GM18519 (cell line): ENCODE results near the gene STK36.

Experiments
- ATAC-seq: cut with Tn5 transposase; IDR thresholded peaks from one replicate; pipeline ENCODE4 v1.9.1; 2021; ENCODE audit warnings: mild to moderate bottlenecking, moderate library complexity; ENCODE audit not compliant: unreplicated experiment, low FRiP score

The STK36 gene

GRCh38 chr2:218713922-218714321, 42.0 kb downstream of the STK36 start:
- ATAC-seq: no peak

- no peak for ATAC-seq
Observed at GRCh38 chr2:218716070-218716469, 44.2 kb downstream of the STK36 start.

- ATAC-seq: no peak
Observed at GRCh38 chr2:218717262-218717661, 45.4 kb downstream of the STK36 start.

- ATAC-seq: no peak
Observed at GRCh38 chr2:218718058-218718457, 46.2 kb downstream of the STK36 start.

GRCh38 chr2:218719457-218719856, 47.6 kb downstream of the STK36 start:
- ATAC-seq: no peak

DNA sequence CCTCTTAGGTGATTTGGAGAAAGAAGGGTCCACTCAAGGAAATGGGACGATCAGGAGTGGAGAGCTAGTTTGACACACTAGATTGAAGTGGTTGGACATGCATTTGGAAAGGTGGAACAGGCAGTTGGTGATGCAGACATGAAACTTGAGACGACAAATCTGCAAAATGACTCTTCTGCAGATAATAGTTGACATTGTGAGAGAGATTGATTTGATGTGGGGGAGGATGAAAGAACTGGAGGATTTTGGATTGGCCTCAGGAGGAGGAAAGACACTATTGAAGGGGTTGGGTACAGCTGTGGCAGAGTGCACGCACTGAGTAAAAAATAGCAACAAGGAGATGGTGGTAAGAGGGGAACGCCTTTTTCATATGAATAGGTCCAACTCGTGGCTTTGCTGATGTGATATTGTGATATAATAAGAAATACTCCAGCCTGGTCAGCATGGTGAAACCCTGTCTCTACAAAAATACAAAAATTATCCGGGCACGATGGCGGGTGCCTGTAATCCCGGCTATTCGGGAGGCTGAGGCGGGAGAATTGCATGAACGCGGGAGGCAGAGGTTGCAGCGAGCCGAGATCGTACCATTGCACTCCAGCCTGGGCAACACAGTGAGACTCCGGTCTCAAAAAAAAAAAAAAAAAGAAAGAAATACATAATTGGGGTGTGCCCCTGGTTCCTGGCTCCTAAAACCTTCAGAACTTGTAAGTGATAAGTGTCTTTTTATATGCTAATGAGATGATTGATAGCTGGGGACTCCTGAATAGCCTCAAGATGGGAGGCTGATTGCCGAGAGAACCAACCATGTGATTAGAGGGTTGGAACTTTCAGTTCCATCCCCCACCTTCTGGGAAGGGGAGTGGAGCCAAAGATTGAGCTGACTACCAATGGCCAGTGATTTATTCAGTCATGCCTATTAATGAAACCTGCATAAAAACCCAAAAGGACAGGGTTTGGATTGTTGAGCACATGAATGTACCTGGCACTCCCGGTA, 48.5 kb downstream of the STK36 start:
- no peak for ATAC-seq

GRCh38 chr2:218721488-218721887, 49.6 kb downstream of the STK36 start:
- no peak for ATAC-seq

GRCh38 chr2:218721934-218722333, 50.0 kb downstream of the STK36 start:
- no peak for ATAC-seq

DNA sequence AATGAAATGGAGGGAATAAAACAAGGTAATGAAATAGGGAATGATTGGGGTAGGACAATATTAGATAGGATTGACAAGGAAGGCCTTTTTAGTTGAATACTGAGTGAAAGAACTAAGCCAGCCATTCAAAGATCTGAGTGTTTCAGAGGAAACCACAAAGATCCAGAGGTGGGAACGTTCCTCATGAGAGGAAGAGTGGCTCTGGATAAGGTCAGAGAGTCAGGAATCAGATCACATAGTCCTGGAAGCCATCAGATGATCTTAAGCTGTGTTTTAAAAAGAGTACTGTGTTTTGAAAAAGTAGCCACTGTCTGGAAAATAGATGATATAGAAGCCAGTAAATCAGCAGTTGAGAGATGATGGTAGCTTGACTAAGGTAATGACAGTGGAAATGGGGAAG, 50.5 kb downstream of the STK36 start:
- no peak for ATAC-seq

DNA sequence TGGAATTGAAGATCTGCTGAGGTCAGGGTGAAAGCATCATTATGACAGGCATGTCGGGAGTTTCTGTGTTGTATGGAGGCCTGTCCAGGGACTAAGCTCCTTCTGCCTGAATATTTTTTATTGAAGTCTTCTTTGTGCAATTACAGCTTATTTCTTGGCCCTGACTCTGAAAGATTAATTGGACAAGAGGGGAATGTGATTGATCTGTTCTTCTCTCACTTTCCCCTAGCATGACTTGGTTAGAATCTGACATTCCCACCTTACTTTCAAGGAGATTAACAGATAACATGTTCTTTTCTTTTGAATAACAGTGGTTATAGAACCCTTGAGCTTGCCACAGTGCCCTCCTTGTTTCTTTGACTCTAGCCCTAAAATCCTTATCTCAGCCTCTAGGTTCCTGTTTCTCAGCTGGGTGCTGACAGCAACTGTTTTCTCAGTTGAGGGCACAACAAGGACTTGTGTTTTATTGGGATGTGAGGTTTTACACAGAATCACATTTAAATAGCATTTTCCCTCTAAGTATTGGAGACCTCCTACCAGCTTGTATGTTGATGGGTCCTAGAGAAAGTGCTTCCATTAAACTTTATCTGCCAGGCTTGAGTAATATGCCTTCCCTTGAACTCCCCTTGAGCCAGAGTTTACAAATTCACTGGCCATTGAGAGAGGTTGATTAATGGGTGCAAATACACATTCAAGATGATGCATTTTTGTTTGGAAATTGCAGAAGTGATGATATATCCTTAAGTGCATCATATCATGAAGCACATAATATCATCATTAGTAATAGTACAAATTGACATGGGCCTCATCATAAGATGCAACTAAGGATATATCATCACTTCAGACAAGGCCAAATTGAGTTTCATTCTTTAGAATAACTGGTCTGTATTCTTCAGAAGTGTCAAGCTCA, 51.2 kb downstream of the STK36 start:
- ATAC-seq: no peak

DNA sequence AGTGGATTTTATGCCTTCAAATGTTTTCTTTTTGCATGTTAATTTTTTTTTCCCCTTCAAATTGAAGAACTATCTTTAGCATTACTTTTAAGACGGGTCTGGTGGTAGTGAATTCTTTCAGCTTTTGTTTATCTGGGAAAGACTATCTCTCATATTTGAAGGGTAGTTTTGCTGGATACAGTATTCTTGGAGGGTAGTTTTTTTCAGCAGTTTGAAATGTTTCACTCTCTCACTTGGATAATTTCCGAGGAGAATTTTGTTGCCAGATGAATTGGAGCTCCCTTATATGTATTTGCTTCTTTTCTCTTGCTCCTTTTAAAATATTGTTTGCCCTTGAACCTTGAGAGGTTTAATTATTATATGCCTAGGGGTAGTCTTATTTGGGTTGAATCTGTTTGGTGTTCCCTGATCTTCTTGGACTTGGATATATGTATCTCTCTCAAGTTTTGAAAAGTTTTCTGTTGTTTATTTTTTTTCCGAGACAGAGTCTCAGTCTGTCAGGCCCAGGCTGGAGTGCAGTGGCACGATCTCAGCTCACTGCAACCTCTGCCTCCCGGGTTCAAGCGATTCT, 54.2 kb downstream of the STK36 start:
- ATAC-seq: no peak

GRCh38 chr2:218727502-218728165, 55.7 kb downstream of the STK36 start:
- no peak for ATAC-seq

GRCh38 chr2:218729640-218730039, 57.8 kb downstream of the STK36 start:
- no peak for ATAC-seq

DNA sequence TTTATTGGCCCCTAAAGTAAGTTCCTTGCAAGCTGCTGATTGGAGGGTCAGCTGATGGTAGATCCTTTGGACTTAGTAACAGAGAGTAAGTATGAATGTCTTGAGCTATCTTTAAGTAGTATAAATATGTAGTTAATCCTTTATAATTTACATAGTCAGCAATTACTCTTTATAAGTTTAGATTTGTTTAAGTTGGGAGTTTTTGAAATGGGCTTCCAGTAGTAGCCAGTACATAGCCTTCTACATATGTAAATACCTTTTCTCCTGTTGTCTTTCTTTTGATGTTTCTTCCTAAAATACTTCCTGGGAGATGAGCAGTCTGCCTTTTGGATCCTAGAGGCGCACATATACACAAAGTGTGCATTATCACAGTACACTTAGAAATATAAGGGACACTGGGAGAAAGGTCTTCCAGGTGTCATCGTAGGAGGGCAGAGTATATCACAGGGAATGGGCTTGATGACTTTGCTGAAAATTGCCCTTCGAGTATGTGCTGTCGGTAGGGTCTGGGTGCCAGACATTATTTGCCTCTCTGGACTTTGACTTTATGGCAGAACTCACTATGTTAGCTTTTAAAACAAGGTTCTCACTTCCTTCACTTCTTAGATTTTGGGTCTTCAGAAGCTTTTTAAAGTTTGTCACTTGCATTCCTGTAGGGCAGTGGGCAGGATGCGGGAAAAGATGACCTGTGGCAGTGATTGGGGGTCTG, 60.3 kb downstream of the STK36 start:
- no peak for ATAC-seq

GRCh38 chr2:218732761-218733158, 60.9 kb downstream of the STK36 start:
- ATAC-seq: no peak

DNA sequence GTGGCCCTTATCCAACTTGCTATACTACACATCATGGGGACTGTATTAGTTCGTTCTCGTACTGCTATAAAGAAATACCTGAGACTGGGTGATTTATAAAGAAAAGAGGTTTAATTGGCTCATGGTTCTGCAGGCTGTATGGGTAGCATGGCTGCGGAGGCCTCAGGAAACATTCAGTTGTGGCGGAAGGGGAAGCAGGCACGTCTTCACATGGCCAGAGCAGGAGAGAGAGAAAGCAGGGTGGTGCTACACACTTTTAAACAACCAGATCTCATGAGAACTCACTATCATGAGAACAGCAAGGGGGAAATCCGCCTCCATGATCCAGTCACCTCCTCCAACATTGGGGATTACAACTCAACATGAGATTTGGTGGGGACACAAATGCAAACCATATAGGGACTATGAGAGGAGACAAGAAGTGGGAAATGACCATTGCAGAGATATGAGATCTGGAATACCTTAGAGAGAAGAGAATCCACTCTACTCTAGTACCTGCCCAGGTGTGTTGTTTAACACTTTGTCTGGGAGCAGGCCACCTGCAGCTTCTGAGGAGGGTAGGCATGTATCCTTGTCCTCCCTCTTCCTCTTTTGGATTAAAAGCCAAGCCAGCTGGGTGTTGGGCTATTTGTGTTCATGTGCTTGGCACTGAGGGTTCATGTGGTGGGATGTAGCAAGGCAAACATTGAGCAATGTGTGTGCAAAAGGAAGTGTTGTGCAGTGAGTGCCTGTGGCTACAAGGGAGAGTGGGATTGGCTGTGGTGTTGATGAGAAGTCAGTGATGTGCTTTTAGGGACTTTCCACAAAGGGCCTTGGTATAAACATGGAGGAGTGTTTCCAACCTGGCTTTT, 61.5 kb downstream of the STK36 start:
- peak; percentile 42 for ATAC-seq

DNA sequence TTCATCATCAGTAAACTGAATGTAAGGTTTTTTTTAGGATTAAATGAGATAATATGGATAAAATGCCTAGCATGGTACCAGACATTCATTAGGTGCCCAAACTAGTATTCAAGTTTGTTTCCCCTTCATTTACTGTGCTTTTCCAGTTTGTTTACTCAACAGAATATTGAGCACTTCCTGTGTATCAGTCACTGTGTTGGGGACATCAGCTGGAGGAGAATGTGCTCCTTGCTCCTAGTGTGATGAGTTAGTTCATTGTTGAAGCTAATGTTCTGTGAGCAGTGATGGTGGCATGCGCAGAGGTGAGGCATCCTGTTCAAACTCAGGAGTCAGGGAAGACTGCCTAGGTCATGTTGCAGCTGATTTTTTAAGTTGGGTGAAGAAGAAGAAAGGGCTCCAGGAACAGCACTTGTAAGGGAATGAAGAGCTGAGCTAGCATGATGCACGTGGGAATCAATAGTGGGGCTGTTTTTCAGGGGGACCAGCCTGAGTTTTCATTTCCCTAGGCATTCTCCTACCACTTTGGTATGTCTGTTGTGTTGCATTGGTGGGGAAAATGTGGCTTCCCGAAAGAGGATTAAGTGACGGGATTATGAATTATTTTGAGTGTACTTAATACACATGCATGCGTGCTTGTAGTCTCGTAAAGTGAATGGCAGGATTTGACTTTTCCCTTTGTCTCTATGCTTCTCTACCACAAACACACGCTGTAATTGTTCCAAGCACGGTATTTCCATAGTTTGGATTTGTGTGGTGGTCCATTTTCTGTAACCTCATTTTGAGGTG, 62.5 kb downstream of the STK36 start:
- ATAC-seq: no peak

DNA sequence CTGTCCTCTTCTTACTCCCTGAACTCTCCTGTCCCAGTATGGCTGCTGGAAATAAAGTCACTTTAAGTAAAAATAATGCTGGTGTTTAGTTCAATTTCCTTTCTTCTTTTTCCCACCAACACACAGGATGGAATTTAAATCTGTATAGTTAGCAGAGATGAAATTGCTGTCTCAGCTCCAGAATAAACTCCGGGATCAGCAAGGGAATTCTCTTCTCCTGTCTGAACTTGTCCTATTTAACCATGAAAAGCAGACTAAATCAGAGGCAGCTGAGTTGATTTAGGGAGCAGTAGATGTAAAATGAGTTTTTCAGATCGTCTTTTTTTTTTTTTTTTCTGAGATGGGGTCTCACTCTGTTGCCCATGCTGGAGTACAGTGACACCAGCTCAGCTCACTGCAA, 64.6 kb downstream of the STK36 start:
- ATAC-seq: no peak
